K562 (cell line): ENCODE data around the gene CLCNKA. TPM values are rescaled to one million over a fixed set of nuclear protein-coding genes. Genes with fewer than 3 reads are reported as not detected.

Source experiments
- ATAC-seq: fragments of 200-7000 bp; cut with Tn5 transposase; 3 replicates; pipeline ENCODE4 v1.9.1; 2020; ENCODE audit warnings: moderate library complexity
- BruUV-seq: library from RNA; stranded (reverse); fragments of 400-500 nt; replicated peaks from 2 replicates; lab custom pipeline; 2021; lab: Mats Ljungman, UMichigan
- CTCF ChIA-PET: fragments of 300-600 bp; formaldehyde crosslinking; extraction: SDS; loops from one replicate; lab custom pipeline; 2021; ENCODE audit warnings: low intra/inter-chr PET ratio; lab: Yijun Ruan, JAX
- POLR2A ChIA-PET: fragments of 300-600, 350-650 bp; sonication (Branson Sonifier 250); formaldehyde crosslinking; extraction: SDS; loops from one replicate; lab custom pipeline; 2021; ENCODE audit warnings: antibody characterized with exemption, inconsistent platforms; lab: Yijun Ruan, JAX
- DNase-seq, 4 experiments: peaks; one replicate each; pipeline versions ENCODE4 v3.0.0 to v3.0.0-alpha.2; 2011 to 2018; ENCODE audit warnings: low spot score in 3 of 4, mixed read lengths in 3 of 4; ENCODE audit errors: extremely low read depth in 1 of 4
- FAIRE-seq: peaks from 2 replicates; lab custom pipeline; 2011; peaks lifted over from hg19 to GRCh38; lab: Jason Lieb, UNC
- H2AFZ ChIP-seq: 2 replicates; pipeline ENCODE4 v1.6.0; 2011; ENCODE audit warnings: low read depth, low read length, control low read depth, inconsistent platforms
- H3K27ac ChIP-seq: fragments of 200-600 bp; 3 replicates; pipeline ENCODE4 v1.8.0; 2011; ENCODE audit warnings: low read depth, mild to moderate bottlenecking, control low read depth, inconsistent platforms, low read length, moderate library complexity, mixed read lengths; ENCODE audit errors: extremely low read depth
- H3K27me3 ChIP-seq, 2 experiments: fragments of 300-600 bp in 1 of 2; 2 replicates in 1 of 2; 3 replicates in 1 of 2; pipeline versions ENCODE4 v1.6.0 to v1.8.0; 2011; ENCODE audit warnings: inconsistent platforms in 2 of 2, low read length in 2 of 2, mild to moderate bottlenecking in 1 of 2, mixed read lengths in 1 of 2, moderate library complexity in 1 of 2; ENCODE audit not compliant: control insufficient read depth in 2 of 2, insufficient read depth in 2 of 2
- H3K36me3 ChIP-seq: fragments of 300-600 bp; 3 replicates; pipeline ENCODE4 v1.8.0; 2011; ENCODE audit warnings: mild to moderate bottlenecking, low read length, inconsistent platforms; ENCODE audit not compliant: control insufficient read depth, insufficient read depth
- H3K4me1 ChIP-seq, 2 experiments: fragments of 200-600 bp in 1 of 2; replicated peaks in 1 of 2; 2 replicates in 1 of 2; 3 replicates in 1 of 2; pipeline versions ENCODE4 v1.5.1 to v1.8.0; 2011; ENCODE audit warnings: inconsistent platforms in 2 of 2, low read length in 2 of 2, mild to moderate bottlenecking in 1 of 2, mixed read lengths in 1 of 2, moderate library complexity in 1 of 2; ENCODE audit not compliant: control insufficient read depth in 2 of 2, insufficient read depth in 2 of 2
- H3K4me2 ChIP-seq: 2 replicates; pipeline ENCODE4 v1.6.1; 2011; ENCODE audit warnings: low read length, control low read depth, inconsistent platforms, mixed read lengths; ENCODE audit not compliant: insufficient read depth
- H3K4me3 ChIP-seq: fragments of 200-600 bp; sonication (generic), shearing (Covaris generic); 2 replicates; pipeline ENCODE4 v1.5.1; 2016; ENCODE audit warnings: control low read depth, inconsistent platforms
- H3K79me2 ChIP-seq: fragments of 200-600 bp; 3 replicates; pipeline ENCODE4 v1.8.0; 2011; ENCODE audit warnings: low read length, inconsistent platforms; ENCODE audit not compliant: control insufficient read depth, insufficient read depth
- H3K9ac ChIP-seq, 2 experiments: 2 replicates each; pipeline versions ENCODE4 v1.6.0 to v1.6.1; 2011; ENCODE audit warnings: low read depth in 2 of 2, low read length in 2 of 2, control low read depth in 1 of 2, inconsistent platforms in 1 of 2, mild to moderate bottlenecking in 1 of 2, mixed read lengths in 1 of 2; ENCODE audit not compliant: insufficient read depth in 1 of 2
- H3K9me1 ChIP-seq: one replicate; pipeline ENCODE4 v1.6.0; 2011; ENCODE audit warnings: inconsistent platforms, mild to moderate bottlenecking, low read length, moderate library complexity; ENCODE audit not compliant: control insufficient read depth, insufficient read depth
- H3K9me3 ChIP-seq: replicated peaks from 2 replicates; pipeline ENCODE4 v1.5.1; 2011; ENCODE audit warnings: low read depth, low read length, inconsistent platforms; ENCODE audit not compliant: control insufficient read depth, insufficient read depth
- H4K20me1 ChIP-seq: replicated peaks from 2 replicates; pipeline ENCODE4 v1.6.1; 2011; ENCODE audit warnings: low read length, inconsistent platforms, mixed read lengths; ENCODE audit not compliant: control insufficient read depth, insufficient read depth
- ASH1L ChIP-seq: fragments of 450-650 bp; IDR thresholded peaks from 2 replicates; pipeline ENCODE4 v1.6.1; 2018; ENCODE audit warnings: borderline replicate concordance, mild to moderate bottlenecking, low read depth; ENCODE audit not compliant: partially characterized antibody
- CTCFL ChIP-seq: IDR thresholded peaks from 2 replicates; pipeline ENCODE4 v1.6.1; 2011; ENCODE audit warnings: borderline replicate concordance, low read depth, mild to moderate bottlenecking, moderate library complexity, low read length; ENCODE audit not compliant: insufficient read depth, poor library complexity, severe bottlenecking
- ERF ChIP-seq: fragments of 450-650 bp; formaldehyde crosslinking; IDR thresholded peaks from 2 replicates; pipeline ENCODE4 v1.4.0; 2020; ENCODE audit warnings: mild to moderate bottlenecking, mixed read lengths
- ETV5 ChIP-seq: sonication (generic); formaldehyde crosslinking; IDR thresholded peaks from 2 replicates; pipeline ENCODE4 v1.4.0; 2020; ENCODE audit warnings: low read depth, mild to moderate bottlenecking, missing genetic modification reagents
- GABPB2 ChIP-seq: fragments of 250-450 bp; sonication (Bioruptor Pico); conservative IDR thresholded peaks from 2 replicates; pipeline ENCODE4 v1.5.1; 2021; ENCODE audit warnings: mild to moderate bottlenecking
- HDAC1 ChIP-seq, 2 experiments: fragments of 450-650 bp; IDR thresholded peaks; 2 replicates each; pipeline ENCODE4 v1.6.1; 2016 to 2017; ENCODE audit warnings: inconsistent platforms in 1 of 2, mild to moderate bottlenecking in 1 of 2, moderate library complexity in 1 of 2
- HOXB6 ChIP-seq: fragments of 250-450 bp; sonication (Bioruptor Pico); IDR thresholded peaks from 2 replicates; pipeline ENCODE4 v1.5.1; 2022; ENCODE audit warnings: mild to moderate bottlenecking, borderline replicate concordance
- MAFG ChIP-seq: fragments of 450-650 bp; conservative IDR thresholded peaks from 2 replicates; pipeline ENCODE4 v1.6.1; 2016; ENCODE audit warnings: missing genetic modification characterization, missing compliant biosample characterization
- NCOA6 ChIP-seq: fragments of 450-650 bp; IDR thresholded peaks from 2 replicates; pipeline ENCODE4 v1.6.1; 2017; ENCODE audit warnings: mild to moderate bottlenecking
- NEUROD1 ChIP-seq: fragments of 150-350 bp; IDR thresholded peaks from 2 replicates; pipeline ENCODE4 v1.6.1; 2014; ENCODE audit warnings: borderline replicate concordance, low read length, low read depth; ENCODE audit not compliant: partially characterized antibody
- SETDB1 ChIP-seq: IDR thresholded peaks from one replicate; pipeline ENCODE4 v1.6.1; 2012; ENCODE audit warnings: low read length, control low read depth, inconsistent platforms
- SPI1 ChIP-seq: IDR thresholded peaks from 2 replicates; pipeline ENCODE4 v1.6.1; 2011; ENCODE audit warnings: low read depth, low read length, control low read depth, borderline replicate concordance
- SRF ChIP-seq, 2 experiments: fragments of 250-450, 450-650 bp in 1 of 2; sonication (Bioruptor Pico) in 1 of 2; sonication (generic) in 1 of 2; formaldehyde crosslinking; IDR thresholded peaks; 2 replicates each; pipeline versions ENCODE4 v1.5.0 to v1.5.1; 2020 to 2022; ENCODE audit warnings: mild to moderate bottlenecking in 1 of 2, missing genetic modification reagents in 1 of 2
- SRSF3 ChIP-seq: fragments of 200-400 bp; formaldehyde crosslinking; IDR thresholded peaks from 2 replicates; pipeline ENCODE4 v1.6.1; 2016; ENCODE audit warnings: mild to moderate bottlenecking, low read length, moderate library complexity; ENCODE audit not compliant: insufficient read depth
- VEZF1 ChIP-seq: fragments of 200-800 bp; sonication (Bioruptor generic); IDR thresholded peaks from 2 replicates; pipeline ENCODE4 v1.6.1; 2017; ENCODE audit warnings: missing genetic modification characterization, missing compliant biosample characterization
- ZKSCAN1 ChIP-seq: fragments of 150-350 bp; IDR thresholded peaks from 2 replicates; pipeline ENCODE4 v1.6.1; 2016; ENCODE audit warnings: low read depth, low read length
- ZNF507 ChIP-seq: conservative IDR thresholded peaks from 2 replicates; pipeline ENCODE4 v1.6.1; 2017; ENCODE audit warnings: missing genetic modification characterization, missing compliant biosample characterization
- ZNF778 ChIP-seq: fragments of 450-650 bp; formaldehyde crosslinking; IDR thresholded peaks from 2 replicates; pipeline ENCODE4 v1.4.0; 2020; ENCODE audit warnings: mild to moderate bottlenecking, moderate library complexity
- ZNF830 ChIP-seq: fragments of 250-450 bp; sonication (Bioruptor Pico); IDR thresholded peaks from 2 replicates; pipeline ENCODE4 v1.5.0; 2021; ENCODE audit warnings: mild to moderate bottlenecking
- ZSCAN29 ChIP-seq: fragments of 450-650 bp; IDR thresholded peaks from 2 replicates; pipeline ENCODE4 v1.6.1; 2017
- WGBS: fragments of 100-300 bp; shearing (Covaris generic); methylation state at CpG from one replicate; pipeline ENCODE4 v1.1.6; 2016; ENCODE audit warnings: low coverage, mixed read lengths; ENCODE audit not compliant: insufficient coverage; ENCODE audit errors: missing lambda C conversion rate; 5-methylcytosine and 5-hydroxymethylcytosine counted together
- in situ Hi-C: fragments of 300-500 bp; cut with MboI; formaldehyde crosslinking; loops from 4 replicates; pipeline ENCODE4 v1.15.0; 2018; ENCODE audit warnings: inconsistent platforms, mixed read lengths
- intact Hi-C: fragments of 100-400 bp; cut with micrococcal nuclease; formaldehyde crosslinking; loops from 2 replicates; pipeline ENCODE4 v1.14.2; 2022
- polyA plus RNA-seq, 8 experiments: library from polyadenylated mRNA; depleted of rRNA in 4 of 8; stranded (reverse) in 5 of 8; unstranded in 3 of 8; fragments of >200 nt; fragmentation: Nextera tagmentation in 2 of 8; fragmentation: Illumina TruSeq in 1 of 8; extraction: Ambion mirVana in 2 of 8; extraction: Trizol in 1 of 8; gene quantifications; 2 replicates each; pipeline versions ENCODE4 v1.2.1 to v1.2.3, GENCODE V29; 2011 to 2014; ENCODE audit warnings: inconsistent platforms in 1 of 8, missing spikeins in 1 of 8
- total RNA-seq, 7 experiments: library from RNA; depleted of rRNA in 6 of 7; stranded (reverse); fragments of >200 nt in 6 of 7; fragmentation: Illumina TruSeq in 2 of 7; extraction: Trizol in 2 of 7; gene quantifications; 2 replicates each; pipeline versions ENCODE4 v1.2.1 to v1.2.3, GENCODE V29; 2011 to 2021; ENCODE audit warnings: low replicate concordance in 1 of 7

Gene CLCNKA
- total and polyA plus RNA-seq, 9 of the 15 experiments (the other 6 are each of a cell fraction or from before 2014, with no cell fraction given): 0.03 to 0.37 (median 0.10) TPM; not detected in 3

- peak; percentile 97 to 98 (median 98) for DNase-seq
- peak; percentile 98 for FAIRE-seq
- intact Hi-C loops (loop anchor here (1.0 kb wide), 3 partner anchors 19 to 25 kb away; no protein-coding TSS in a partner anchor), in situ Hi-C loops (no loop called here)
- Histone ChIP-seq H3K9me1 (no peaks in the 10 kb centered on the region), H3K9me3 (no peaks in the 10 kb centered on the region), H3K27me3 (no peaks in the 10 kb centered on the region), H3K4me2 (peak overlapping the region; percentile 14; the same call in 1 of the 2 replicates), H3K36me3 (no peaks in the 10 kb centered on the region), H3K79me2 (no peaks in the 10 kb centered on the region), H3K4me3 (no peak overlapping the region), H3K4me1 (peaks cover 4 to 42% of the 10 kb centered on the region in 2 experiments; a peak in 4 of 5 replicates), H3K9ac (no peak overlapping the region), H2AFZ (no peak overlapping the region; the same call in 1 of the 2 replicates), H3K27ac (no peak overlapping the region), H4K20me1 (no peaks in the 10 kb centered on the region)
- no TSS peak for BruUV-seq
- WGBS: 21% methylated on average over 18 of the region's 18 CpGs
- ChIA-PET POLR2A (interaction anchor here (0.5 kb wide), 1 partner anchor 9 kb away, joined by 4 read pairs; no protein-coding TSS in a partner anchor), CTCF (interaction anchor here (1.0 to 2.6 kb wide), 3 partner anchors 19 to 240 kb away, joined by 3 to 50 read pairs (median 6); no protein-coding TSS in a partner anchor)
- ATAC-seq: peak; percentile 99
- TF ChIP-seq SRF (CRISPR knock-in tag; IDR thresholded peaks at IDR 0.05): peak in 1 of 2 experiments; percentile 81; a peak in 1 of 4 replicates
- TF ChIP-seq SRSF3: no peak
- 0 out of 2 replicates have a peak, but pooled peaks have one; percentile 45 for TF ChIP-seq ZKSCAN1
- TF ChIP-seq ETV5 (CRISPR knock-in tag): no peak
- TF ChIP-seq ERF: no peak
- TF ChIP-seq ASH1L: no peak
- no peak; the same call in 1 of the 2 replicates for TF ChIP-seq HOXB6 (CRISPR knock-in tag)
- TF ChIP-seq HDAC1 (IDR thresholded peaks at IDR 0.05): no peak
- TF ChIP-seq ZSCAN29: no peak
- TF ChIP-seq GABPB2 (CRISPR knock-in tag): no peak
- no peak for TF ChIP-seq MAFG (tag)
- TF ChIP-seq VEZF1 (CRISPR knock-in tag): peak; percentile 78
- TF ChIP-seq CTCFL: no peak
- TF ChIP-seq NEUROD1: peak; percentile 66
- TF ChIP-seq SETDB1: no peak
- TF ChIP-seq ZNF507 (tag): no peak
- TF ChIP-seq ZNF778 (CRISPR knock-in tag): no peak
- no peak for TF ChIP-seq SPI1
- no peak for TF ChIP-seq NCOA6
- TF ChIP-seq ZNF830: no peak
These were observed 10.7 kb downstream of the CLCNKA start for GRCh38 chr1:16032388-16033102.
